K562 (cell line): ENCODE results near the gene MYRIP.
"Not testable (repeated sequence)": the region's sequence is repeated elsewhere in the genome, so short reads cannot be mapped to it uniquely, and the experiment has no call there.

Source experiments
- BHLHE40 ChIP-seq: IDR thresholded peaks from 2 replicates; pipeline ENCODE4 v1.6.1; 2011; ENCODE audit warnings: low read length, improper control_type of control experiment
- MYC ChIP-seq, 2 experiments: fragments of 250-450 bp in 1 of 2; sonication (Bioruptor Pico) in 1 of 2; IDR thresholded peaks; 2 replicates each; pipeline versions ENCODE4 v1.5.1 to v1.6.1; 2012 to 2021; ENCODE audit warnings: low read depth in 2 of 2, borderline replicate concordance in 1 of 2, improper control_type of control experiment in 1 of 2, low read length in 1 of 2, mild to moderate bottlenecking in 1 of 2, moderate library complexity in 1 of 2
- ZBTB7A ChIP-seq: IDR thresholded peaks from 2 replicates; pipeline ENCODE4 v1.6.1; 2011; ENCODE audit warnings: low read depth, mild to moderate bottlenecking, low read length, moderate library complexity, borderline replicate concordance; ENCODE audit not compliant: control insufficient read depth
- ZNF316 ChIP-seq: fragments of 450-650 bp; IDR thresholded peaks from 2 replicates; pipeline ENCODE4 v1.6.1; 2016
- TF ChIP-seq, protein P1 (sequence below): fragments of 450-650 bp; IDR thresholded peaks from 2 replicates; pipeline ENCODE4 v1.6.1; 2016; ENCODE audit warnings: borderline replicate concordance
- TF ChIP-seq, protein P2 (sequence below): fragments of 250-450 bp; sonication (Bioruptor Pico); IDR thresholded peaks from 2 replicates; pipeline ENCODE4 v1.4.0; 2020; ENCODE audit warnings: borderline replicate concordance

DNA sequence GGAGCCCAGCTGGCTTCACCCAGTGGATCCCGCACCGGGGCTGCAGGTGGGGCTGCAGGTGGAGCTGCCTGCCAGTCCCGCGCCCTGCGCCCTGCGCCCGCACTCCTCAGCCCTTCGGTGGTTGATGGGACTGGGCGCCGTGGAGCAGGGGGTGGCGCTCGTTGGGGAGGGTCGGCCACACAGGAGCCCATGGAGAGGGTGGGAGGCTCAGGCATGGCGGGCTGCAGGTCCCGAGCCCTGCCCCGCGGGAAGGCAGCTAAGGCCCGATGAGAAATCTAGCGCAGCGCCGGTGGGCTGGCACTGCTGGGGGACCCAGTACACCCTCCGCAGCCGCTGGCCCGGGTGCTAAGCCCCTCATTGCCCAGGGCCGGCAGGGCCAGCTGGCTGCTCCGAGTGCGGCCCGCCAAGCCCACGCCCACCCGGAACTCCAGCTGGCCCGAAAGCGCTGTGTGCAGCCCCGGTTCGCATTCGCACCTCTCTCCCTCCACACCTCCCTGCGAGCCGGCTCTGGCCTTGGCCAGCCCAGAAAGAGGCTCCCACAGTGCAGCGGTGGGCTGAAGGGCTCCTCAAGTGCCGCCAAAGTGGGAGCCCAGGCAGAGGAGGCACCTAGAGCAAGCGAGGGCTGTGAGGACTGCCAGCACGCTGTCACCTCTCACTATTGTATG lies 268.6 kb downstream of the MYRIP start:
- TF ChIP-seq ZNF316; ZBTB7A; BHLHE40; MYC (IDR thresholded peaks at IDR 0.05; ENCODE audit: low read depth, low read length); MYC (CRISPR knock-in tag; IDR thresholded peaks at IDR 0.05; ENCODE audit: borderline replicate concordance, low read depth): not testable (repeated sequence)
- TF ChIP-seq, protein P1, sequence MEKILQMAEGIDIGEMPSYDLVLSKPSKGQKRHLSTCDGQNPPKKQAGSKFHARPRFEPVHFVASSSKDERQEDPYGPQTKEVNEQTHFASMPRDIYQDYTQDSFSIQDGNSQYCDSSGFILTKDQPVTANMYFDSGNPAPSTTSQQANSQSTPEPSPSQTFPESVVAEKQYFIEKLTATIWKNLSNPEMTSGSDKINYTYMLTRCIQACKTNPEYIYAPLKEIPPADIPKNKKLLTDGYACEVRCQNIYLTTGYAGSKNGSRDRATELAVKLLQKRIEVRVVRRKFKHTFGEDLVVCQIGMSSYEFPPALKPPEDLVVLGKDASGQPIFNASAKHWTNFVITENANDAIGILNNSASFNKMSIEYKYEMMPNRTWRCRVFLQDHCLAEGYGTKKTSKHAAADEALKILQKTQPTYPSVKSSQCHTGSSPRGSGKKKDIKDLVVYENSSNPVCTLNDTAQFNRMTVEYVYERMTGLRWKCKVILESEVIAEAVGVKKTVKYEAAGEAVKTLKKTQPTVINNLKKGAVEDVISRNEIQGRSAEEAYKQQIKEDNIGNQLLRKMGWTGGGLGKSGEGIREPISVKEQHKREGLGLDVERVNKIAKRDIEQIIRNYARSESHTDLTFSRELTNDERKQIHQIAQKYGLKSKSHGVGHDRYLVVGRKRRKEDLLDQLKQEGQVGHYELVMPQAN, result not testable (repeated sequence)
- TF ChIP-seq, protein P2, sequence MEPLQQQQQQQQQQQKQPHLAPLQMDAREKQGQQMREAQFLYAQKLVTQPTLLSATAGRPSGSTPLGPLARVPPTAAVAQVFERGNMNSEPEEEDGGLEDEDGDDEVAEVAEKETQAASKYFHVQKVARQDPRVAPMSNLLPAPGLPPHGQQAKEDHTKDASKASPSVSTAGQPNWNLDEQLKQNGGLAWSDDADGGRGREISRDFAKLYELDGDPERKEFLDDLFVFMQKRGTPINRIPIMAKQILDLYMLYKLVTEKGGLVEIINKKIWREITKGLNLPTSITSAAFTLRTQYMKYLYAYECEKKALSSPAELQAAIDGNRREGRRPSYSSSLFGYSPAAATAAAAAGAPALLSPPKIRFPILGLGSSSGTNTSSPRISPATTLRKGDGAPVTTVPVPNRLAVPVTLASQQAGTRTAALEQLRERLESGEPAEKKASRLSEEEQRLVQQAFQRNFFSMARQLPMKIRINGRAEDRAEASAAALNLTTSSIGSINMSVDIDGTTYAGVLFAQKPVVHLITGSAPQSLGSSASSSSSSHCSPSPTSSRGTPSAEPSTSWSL (CRISPR knock-in tag), result not testable (repeated sequence)
